GM18517 (cell line): ENCODE results near the gene REN.

Experiments used
- ATAC-seq: cut with Tn5 transposase; IDR thresholded peaks from one replicate; pipeline ENCODE4 v1.9.1; 2021; ENCODE audit warnings: mild to moderate bottlenecking, moderate library complexity; ENCODE audit not compliant: unreplicated experiment

Gene REN

DNA sequence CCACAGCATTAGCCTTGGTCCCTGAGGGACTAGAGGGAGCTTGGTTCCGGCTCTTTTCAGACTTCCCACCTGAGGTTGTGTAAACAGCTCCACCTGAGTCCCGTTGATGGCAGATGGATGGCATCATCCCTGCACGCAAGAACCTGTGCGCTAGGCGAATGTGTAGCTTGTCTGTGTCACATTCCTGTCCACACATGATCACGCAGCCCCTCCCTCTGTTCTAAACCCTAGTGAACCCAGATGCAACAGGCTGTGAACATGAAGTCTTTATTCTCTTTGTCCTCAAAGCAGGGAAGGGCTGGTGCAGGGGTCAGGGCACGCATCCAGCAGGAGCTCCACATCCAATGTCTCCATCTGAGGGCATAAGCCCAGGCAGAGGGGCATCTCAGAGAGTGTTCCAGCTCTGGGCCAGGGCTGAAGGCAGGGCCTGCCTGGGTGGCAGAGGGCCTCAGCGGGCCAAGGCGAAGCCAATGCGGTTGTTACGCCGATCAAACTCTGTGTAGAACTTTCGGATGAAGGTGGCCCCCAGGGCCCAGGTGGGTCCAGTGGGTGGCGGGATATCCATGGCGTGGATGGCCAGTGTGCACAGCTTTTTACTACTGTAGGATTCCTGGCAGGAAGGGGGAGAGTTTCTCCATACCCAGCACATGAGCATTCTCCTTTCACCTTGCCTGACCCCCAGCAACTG, 11.4 kb downstream of the REN start:
- ATAC-seq, result no peak

DNA sequence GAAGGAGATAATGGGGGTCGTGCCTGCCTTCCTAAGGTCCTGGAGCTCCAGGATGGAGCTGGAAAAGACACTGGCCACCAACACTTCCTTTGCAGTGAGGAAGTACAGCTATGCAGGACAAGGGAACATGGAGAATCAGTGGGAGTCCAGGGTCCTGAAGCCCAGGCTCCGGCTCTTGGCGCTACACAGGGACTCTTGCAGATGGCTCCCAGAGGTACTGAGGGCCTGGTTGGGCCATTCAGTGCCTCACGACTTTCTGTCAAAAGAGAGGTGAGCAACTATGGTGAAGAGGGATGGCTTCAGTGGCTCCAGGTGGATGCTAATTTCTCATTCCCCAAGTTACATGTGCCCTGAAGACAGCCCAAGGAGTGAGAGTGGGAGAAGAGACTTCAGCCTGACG, 12.5 kb downstream of the REN start:
- ATAC-seq, result no peak

- ATAC-seq, result no peak
These were observed 13.7 kb downstream of the REN start for GRCh38 chr1:204152310-204153044.

DNA sequence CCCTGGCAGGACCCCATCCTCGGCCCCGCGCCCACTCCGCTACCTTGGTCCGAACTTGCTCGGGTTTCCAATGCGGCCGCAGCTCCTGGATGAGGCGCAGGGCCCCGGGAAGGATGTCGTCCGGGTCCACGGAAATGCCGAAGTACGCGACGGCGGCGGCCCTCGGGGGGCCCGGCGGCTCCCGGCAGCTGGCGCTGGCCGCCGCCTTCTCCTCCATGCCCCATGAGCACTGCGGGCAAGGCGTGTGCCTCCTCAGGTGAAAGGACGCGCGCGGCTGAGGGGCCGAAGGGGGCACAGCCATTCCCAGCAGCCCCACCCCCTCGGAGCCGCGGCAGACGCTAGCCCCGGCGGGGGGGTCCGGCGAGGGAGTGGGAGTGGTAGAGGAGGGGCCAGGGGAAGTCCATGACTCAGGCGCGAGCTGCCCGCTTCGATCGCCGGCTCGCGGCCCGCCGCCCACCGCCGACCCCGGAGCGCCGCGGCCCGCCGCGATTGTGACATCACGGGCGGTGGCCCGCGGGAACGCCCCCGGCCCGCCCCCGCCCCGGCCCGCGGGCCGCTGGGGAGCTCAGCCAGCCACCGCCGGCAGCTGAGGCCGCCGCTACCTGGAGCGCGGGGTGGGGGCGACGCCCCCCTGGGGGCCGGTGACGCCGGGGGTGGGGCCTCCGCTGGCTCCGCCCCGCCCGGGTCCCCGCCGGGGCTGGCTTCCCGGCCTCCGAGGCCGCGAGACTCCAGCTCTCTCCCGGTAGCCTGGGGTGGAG, 14.4 kb downstream of the REN start, which contains the start of gene ETNK2:
Gene ETNK2 (minus strand): TSS at position 493 of the 758 bp plus-strand sequence. CDS start 192 bp downstream, at position 301.
- ATAC-seq, result no peak

DNA sequence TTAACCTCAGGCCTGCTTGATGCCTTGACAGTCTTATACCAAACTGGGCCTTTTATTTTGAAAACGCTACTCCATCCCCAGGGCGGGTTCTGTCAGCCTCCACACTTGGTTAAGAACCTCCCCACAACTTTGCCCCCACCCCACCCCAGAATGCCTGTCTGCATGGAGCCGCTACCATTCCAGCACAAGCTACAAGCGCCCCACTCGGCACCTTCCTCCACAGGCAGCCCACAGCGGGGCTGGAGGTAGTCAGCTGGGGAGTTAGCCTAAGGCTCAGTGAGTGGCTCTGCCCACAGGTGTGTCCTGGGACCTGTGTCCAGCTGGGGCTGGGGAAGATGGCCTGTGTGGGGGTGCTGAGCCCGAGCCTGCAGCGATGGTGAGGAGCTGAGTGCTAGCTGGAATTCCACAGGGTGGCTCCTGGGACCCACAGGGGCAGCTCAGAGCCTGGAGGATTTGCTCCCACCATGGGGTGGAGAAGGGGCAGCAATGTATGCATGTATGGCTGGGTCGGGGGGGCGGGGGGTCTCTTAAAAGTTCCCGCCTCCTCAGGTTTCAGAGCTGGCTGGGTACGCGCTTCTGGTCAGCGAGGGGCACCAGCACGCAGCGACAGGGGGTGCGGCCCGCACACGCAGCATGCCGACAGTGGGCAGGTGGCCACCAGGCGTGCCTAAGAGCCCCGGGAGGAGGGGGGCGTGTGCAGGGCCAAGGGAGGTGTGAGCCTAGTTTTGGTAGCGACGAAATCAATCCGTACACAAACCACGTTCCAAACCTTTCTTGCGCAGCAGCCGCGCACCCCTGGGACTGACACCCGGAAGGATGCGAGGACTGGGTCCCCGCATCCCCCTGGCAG, 15.2 kb downstream of the REN start:
- no peak for ATAC-seq

DNA sequence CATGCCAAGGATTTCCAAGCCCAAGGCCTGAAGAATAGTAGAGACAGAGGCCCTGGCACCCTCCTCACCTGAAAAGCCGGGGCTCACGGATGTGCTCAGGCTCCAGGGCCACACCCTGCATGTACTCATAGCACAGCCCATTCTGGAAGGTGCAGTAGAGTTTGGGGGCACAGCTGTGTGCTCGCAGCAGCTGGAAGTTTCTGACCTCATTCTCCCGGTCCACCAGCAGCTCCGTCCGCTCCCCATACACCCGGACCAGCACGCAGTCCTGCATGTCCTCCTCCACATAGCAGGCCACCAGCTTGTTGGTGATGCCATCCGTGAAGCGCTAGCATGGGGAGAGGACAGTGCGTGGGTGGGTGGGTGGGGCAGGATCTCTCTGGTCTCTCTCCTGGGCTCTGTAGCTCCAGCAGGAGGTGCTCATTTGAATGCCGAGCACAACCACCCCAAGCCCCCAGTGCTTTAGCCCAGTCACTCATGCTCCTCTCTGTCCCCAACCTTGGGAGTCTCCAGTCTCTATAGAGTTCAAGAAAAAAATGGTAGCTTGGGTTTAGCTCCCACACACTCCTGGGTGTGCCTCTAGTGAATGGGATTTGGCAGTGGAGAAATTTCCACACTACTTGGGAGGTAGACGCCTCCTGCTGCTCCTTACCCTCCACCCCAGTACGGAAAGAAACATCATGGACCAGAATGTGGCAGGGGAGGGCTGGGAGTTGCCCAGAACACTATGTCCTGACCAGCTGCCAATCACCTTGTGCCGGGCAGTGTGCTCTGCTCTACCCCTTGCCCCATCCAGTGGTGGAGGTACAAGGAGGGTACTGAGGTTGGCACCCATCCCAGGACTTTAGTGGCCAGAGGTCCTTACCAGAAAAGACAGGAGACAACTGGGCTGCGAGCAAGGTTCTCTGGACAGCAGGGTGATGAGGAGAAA, 16.2 kb downstream of the REN start:
- no peak for ATAC-seq

DNA sequence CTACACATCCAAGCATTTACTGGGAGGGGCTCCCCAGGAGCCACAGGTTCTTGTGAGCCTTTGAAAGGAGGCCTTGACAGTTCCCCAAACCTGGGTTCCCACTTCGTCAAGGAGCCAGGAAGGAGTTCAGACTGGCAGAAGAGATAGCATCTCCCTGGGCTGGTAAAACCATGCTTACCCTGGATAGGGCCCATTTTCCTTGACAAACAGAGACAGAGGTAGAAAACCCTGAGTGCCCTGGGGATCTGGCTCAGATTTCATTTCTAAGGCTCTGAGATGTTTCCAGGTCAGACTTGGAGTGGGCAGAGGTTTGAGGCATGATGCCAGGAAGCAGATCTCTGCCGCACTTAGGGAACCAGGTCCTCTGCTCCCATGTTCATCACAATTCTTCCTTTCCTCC, 17.0 kb downstream of the REN start:
- no peak for ATAC-seq

DNA sequence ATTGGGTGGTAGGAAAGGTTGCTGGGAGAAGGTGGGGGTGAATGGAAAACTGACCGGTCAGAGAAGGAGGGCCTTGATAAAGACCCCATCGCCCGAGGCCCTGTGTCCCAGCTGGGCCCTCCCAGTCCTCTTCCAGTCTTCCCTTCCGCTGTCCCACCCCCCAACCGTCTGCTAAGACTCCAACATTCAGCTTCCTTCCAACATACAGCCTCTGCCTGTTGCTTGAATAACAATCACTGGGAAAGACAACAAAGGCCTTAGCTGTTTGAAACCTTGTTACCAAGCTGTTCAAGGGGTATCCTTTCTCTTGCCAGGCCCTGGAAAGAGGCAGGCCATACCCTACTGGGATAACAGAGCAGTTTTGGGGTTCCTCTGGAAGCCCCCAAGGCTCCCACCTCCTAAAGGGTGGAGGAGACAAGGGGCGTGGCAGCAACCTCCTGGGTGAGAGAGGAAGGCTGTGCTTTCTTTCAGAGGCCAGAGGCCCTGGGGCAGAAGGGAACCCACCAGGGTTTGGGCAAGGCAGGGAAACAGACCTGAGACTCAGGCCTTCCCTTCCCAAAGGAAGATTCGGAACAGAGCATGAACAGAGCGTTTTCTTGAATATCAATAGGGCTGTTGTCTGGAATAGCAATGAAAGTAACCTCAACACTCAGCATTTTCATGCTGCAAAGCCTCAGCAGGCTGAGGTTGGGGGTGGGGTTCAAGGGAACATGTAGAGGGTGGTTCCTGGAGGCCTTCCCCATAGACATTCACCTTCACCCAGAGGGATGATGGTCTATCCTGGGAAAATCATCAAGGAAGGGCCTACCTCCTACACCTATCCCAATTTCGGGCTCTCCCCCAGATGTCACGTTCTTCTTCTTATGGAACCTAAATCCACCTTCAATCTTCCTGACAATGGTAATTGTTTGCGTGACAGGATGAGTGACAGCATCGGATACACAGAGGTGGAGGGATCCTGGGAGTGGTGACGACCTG, 18.4 kb downstream of the REN start:
- no peak for ATAC-seq

DNA sequence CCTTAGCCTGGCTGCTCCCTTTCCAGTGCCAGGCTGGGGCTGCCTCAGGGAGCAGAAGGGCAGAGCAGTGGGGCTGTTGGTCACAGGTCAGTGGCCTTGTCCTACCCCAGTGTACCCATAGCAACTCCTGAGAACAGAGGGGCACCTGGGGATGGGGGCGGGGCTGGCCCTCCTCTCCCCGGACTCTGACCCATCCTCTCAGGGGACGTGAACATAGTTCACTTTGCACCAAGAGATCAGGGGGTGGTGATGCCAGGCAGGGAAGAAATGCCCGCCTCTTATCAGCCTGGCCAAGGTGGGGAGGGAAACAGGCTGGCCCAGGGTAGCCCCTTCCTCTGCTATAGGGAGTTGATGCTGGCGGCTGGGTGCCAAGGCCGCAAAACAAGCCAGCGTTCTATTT, 19.2 kb downstream of the REN start:
- no peak for ATAC-seq

DNA sequence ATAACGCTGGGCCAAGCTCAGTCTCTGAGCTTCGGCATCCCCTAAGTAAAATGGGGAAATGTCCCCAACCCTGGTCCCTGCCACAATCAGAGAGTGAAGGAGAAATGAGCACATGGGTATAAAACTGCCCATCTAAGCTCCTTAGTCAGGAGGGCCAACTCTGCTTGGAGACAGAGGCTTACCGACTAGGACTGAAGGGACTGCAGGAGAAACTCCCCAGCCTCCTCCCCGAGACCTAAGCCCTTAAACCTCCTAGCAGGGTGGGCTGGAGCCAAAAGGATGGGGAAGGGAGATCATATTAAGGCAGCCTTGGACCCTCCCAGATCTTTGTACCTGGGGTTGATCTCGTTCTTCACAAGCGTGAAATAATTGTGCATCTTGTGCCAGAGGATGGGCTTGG, 19.8 kb downstream of the REN start:
- ATAC-seq, result no peak

GRCh38 chr1:204145033-204145504, 21.1 kb downstream of the REN start:
- ATAC-seq, result no peak

- no peak for ATAC-seq
These were observed 22.7 kb downstream of the REN start for GRCh38 chr1:204143276-204144041.

DNA sequence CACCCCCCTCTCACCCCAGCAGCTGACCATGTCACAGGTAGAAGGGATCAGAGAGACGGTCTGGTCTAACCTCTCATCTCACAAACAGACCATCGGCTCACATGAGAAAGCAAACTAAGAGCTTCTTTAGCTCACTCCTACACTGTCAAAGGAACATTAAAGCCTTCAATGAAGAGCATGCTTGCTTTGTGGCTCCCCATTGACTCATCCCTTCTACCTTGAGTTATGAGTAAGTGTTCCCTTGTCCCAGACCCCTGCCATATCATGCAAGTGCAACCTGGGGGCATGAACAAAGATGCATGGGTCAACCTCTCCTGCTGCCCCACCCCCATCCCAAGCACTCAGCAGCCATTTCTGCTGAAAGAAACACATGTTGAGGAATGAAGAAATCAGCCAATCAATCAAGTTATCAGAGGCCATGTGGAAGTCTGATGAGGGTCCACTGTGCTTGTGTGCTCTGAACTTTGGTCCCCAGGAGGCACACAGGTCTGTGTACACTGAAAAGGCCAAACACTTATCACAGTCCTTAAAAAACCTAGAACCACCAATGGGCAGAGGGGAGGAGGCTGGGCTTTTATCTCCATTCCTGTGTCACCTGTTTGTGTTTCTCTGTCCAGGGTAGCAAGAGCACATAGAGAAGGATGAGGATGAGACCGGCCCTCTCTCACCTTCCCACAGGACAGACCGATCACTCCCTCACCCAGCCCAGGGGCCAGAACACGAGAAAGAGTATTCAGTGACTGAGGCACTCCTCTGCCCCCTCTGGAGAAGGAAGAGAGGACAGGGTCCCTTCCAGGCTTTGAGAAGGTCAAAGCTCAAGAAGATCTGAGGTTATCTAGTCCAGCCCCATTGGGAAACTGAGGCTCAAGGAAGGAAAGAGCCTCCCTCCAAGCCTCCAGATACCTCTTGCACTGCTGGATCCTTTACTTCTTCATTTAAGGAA, 23.8 kb downstream of the REN start:
- no peak for ATAC-seq

DNA sequence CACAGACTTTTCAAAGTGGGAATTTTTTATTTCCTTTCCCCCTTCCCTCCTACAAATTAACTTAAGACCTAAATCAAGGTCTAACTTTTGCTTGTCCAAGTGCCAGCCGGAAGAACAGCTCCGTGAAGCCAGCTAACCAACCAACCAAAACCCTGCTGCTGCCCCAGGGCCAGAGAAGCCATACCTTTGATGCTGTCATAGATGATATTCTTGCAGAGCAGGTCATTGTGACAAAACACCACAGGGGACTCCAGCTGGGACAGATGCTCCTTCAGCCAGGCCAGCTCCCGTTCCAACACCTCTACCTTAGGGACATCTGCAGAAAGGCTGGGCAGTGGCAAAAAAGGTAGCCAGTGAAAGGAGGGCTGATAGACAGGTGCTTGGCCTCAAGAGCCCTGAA, 25.0 kb downstream of the REN start:
- no peak for ATAC-seq

DNA sequence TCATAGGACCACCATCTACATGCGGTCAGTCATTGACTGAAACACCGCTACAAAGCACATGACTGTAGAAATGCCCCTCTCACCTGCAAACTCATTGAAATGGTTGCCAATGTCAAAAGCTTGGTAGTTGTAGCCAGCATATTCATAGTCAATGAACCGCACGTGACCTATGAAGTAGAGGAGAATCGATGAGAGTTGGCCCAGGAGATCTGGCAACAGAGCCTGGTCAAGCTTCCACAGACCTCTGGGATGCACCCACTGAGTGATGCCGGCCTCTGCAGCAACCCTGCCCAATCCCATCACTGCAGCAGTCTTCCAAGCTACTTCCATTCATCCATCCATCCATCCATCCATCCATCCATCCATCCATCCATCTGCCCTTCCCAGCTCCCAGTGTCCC, 26.2 kb downstream of the REN start:
- ATAC-seq, result no peak

DNA sequence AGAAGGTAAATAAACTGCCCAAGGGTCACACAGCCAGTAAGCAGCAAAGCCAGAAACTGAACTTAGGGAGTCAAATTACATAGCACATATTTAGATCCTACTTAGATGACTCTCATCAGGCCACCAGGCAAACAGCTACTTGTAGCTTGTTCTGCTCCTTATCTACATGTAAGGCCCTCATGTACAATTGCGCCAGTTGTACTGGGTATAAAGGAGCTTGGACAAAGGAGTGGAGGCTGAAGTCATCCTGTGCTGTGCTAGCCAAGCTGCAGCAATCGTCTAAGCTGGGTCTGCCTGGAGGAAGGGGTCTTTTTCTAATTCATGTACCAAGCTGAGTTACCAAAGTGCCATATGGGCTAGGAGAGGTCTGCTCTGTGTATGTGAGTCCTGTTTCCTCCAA, 27.0 kb downstream of the REN start:
- no peak for ATAC-seq

GRCh38 chr1:204136814-204137213, 29.3 kb downstream of the REN start:
- no peak for ATAC-seq
